Smooth muscle cell of the pulmonary artery (primary cell): ENCODE results near the gene USP35. TPM values are rescaled to one million over a fixed set of nuclear protein-coding genes. Genes with fewer than 3 reads are reported as not detected.

Experiments
- total RNA-seq: library from RNA; depleted of rRNA; stranded (reverse); fragments of >200 nt; gene quantifications from 2 replicates; pipeline ENCODE4 v1.2.3, GENCODE V29; 2014

USP35 gene
- 13.5 and 15.5 TPM in 2 replicates for total RNA-seq

GRCh38 chr11:78188286-78189173 lies at the start of gene USP35, which contains the start of gene KCTD21:
Gene USP35, plus strand, starts transcription at chr11:78188919. Its CDS starts 7,327 bp downstream, at chr11:78196246.
Gene KCTD21, minus strand, starts transcription at chr11:78188626. Its CDS starts 14,072 bp downstream, at chr11:78174554.

GRCh38 chr11:78139422-78140391 lies 49.0 kb upstream of the USP35 start, which contains the start of gene ALG8:
Gene ALG8, minus strand, starts transcription at chr11:78139626. Its CDS starts 38 bp downstream, at chr11:78139588.

Other genes starting within 250 kb of the USP35 start
- 27.2 and 29.4 TPM in 2 replicates for gene INTS4, start 194.3 kb upstream of the USP35 start, total RNA-seq
- 0.50 and 0.72 TPM in 2 replicates for gene KCTD14, start 165.6 kb upstream of the USP35 start, total RNA-seq
- not detected in 2 replicates for gene THRSP, start 125.1 kb upstream of the USP35 start, total RNA-seq
- 68.4 and 75.1 TPM in 2 replicates for gene NDUFC2, start 109.1 kb upstream of the USP35 start, total RNA-seq
- gene ALG8, start 49.3 kb upstream of the USP35 start, total RNA-seq = 27.5 and 28.6 TPM in 2 replicates
- 14.8 and 15.6 TPM in 2 replicates for gene KCTD21, start 293 bp upstream of the USP35 start, total RNA-seq
- gene GAB2, start 228.9 kb downstream of the USP35 start, total RNA-seq = 17.7 and 17.8 TPM in 2 replicates